DMS79 (cell line): ENCODE results near the gene CSNK2A1.
"Not testable (repeated sequence)": the region's sequence is repeated elsewhere in the genome, so short reads cannot be mapped to it uniquely, and the experiment has no call there.

ENCODE experiments used
- DNase-seq: peaks from one replicate; lab custom pipeline; 2025; lab: John Stamatoyannopoulos, UW

The CSNK2A1 gene

GRCh38 chr20:543369-544152 is at the start of gene CSNK2A1:
CSNK2A1 (minus strand) TSS chr20:543790; CDS start chr20:508551, 35,239 bp downstream.
- peak; percentile 70 for DNase-seq

- no peak for DNase-seq
These were observed 48.9 kb upstream of the CSNK2A1 start for GRCh38 chr20:592506-592905.

GRCh38 chr20:591941-592340 is 48.4 kb upstream of the CSNK2A1 start:
- DNase-seq: no peak

GRCh38 chr20:588932-589672 is 45.5 kb upstream of the CSNK2A1 start:
- no peak for DNase-seq

- DNase-seq: no peak
These were observed 44.9 kb upstream of the CSNK2A1 start for GRCh38 chr20:588476-588875.

- no peak for DNase-seq
These were observed 41.3 kb upstream of the CSNK2A1 start for GRCh38 chr20:584971-585301.

GRCh38 chr20:584161-584970 is 40.8 kb upstream of the CSNK2A1 start:
- DNase-seq: no peak

- DNase-seq: no peak
These were observed 38.6 kb upstream of the CSNK2A1 start for GRCh38 chr20:582204-582603.

GRCh38 chr20:578940-579690 is 35.5 kb upstream of the CSNK2A1 start:
- not testable (repeated sequence) for DNase-seq

GRCh38 chr20:577167-577791 is 33.7 kb upstream of the CSNK2A1 start:
- DNase-seq: no peak

GRCh38 chr20:576156-576555 is 32.6 kb upstream of the CSNK2A1 start:
- DNase-seq: no peak

- no peak for DNase-seq
These were observed 31.6 kb upstream of the CSNK2A1 start for GRCh38 chr20:575230-575629.

- no peak for DNase-seq
These were observed 30.8 kb upstream of the CSNK2A1 start for GRCh38 chr20:574297-574942.

GRCh38 chr20:573414-574296 is 30.1 kb upstream of the CSNK2A1 start:
- DNase-seq: no peak

GRCh38 chr20:572727-573126 is 29.1 kb upstream of the CSNK2A1 start:
- no peak for DNase-seq

- no peak for DNase-seq
These were observed 28.3 kb upstream of the CSNK2A1 start for GRCh38 chr20:571754-572441.

GRCh38 chr20:568673-569415 is 25.3 kb upstream of the CSNK2A1 start:
- DNase-seq: no peak

- DNase-seq: no peak
These were observed 24.6 kb upstream of the CSNK2A1 start for GRCh38 chr20:568097-568652.
